NCI-H1436 (cell line): Measurements from ENCODE around the gene BAHD1.

ENCODE experiments used
- DNase-seq: peaks from one replicate; lab custom pipeline; 2025; lab: John Stamatoyannopoulos, UW

BAHD1 gene

GRCh38 chr15:40467261-40467615 is 26.5 kb downstream of the BAHD1 start:
- no peak for DNase-seq

GRCh38 chr15:40468898-40469331 is 28.2 kb downstream of the BAHD1 start:
- DNase-seq, result no peak

GRCh38 chr15:40469776-40470390 is 29.1 kb downstream of the BAHD1 start:
- no peak for DNase-seq

- DNase-seq, result peak; percentile 61
These were observed 29.8 kb downstream of the BAHD1 start, which contains the start of gene CHST14 for GRCh38 chr15:40470423-40471104. Gene CHST14, plus strand, starts transcription at chr15:40470984. Its CDS starts 230 bp downstream, at chr15:40471214.

GRCh38 chr15:40471105-40471807 is 30.5 kb downstream of the BAHD1 start:
- DNase-seq, result no peak

GRCh38 chr15:40471808-40472150 is 31.0 kb downstream of the BAHD1 start:
- DNase-seq, result no peak

- DNase-seq, result no peak
These were observed 31.5 kb downstream of the BAHD1 start for GRCh38 chr15:40472171-40472727.

- no peak for DNase-seq
These were observed 33.8 kb downstream of the BAHD1 start for GRCh38 chr15:40474581-40474980.

GRCh38 chr15:40477642-40478327 is 37.0 kb downstream of the BAHD1 start:
- no peak for DNase-seq

GRCh38 chr15:40479024-40479423 is 38.3 kb downstream of the BAHD1 start:
- DNase-seq, result no peak

GRCh38 chr15:40481341-40482074 is 40.8 kb downstream of the BAHD1 start:
- no peak for DNase-seq

- no peak for DNase-seq
These were observed 43.2 kb downstream of the BAHD1 start for GRCh38 chr15:40483919-40484318.

- DNase-seq, result no peak
These were observed 45.5 kb downstream of the BAHD1 start for GRCh38 chr15:40486066-40486770.

GRCh38 chr15:40487816-40488682 is 47.3 kb downstream of the BAHD1 start:
- DNase-seq, result no peak

GRCh38 chr15:40489274-40490175 is 48.8 kb downstream of the BAHD1 start:
- DNase-seq, result no peak

GRCh38 chr15:40493089-40493840 is 52.5 kb downstream of the BAHD1 start:
- DNase-seq, result no peak

- no peak for DNase-seq
These were observed 54.8 kb downstream of the BAHD1 start for GRCh38 chr15:40495516-40495915.

GRCh38 chr15:40498418-40498817 is 57.7 kb downstream of the BAHD1 start:
- no peak for DNase-seq
